Pancreas (tissue), 10 donors: Measurements from ENCODE around the gene FARP1. TPM values are rescaled to one million over a fixed set of nuclear protein-coding genes. Genes with fewer than 3 reads are reported as not detected.
A peak's percentile ranks its signal among the peaks of the same experiment; 100 is the strongest.

Experiments
- ATAC-seq, 4 donors: fragments of 200-7000 bp; cut with Tn5 transposase; one replicate each; pipeline versions ENCODE4 v1.8.0 to v1.9.1; 2020; ENCODE audit warnings: mild to moderate bottlenecking in 4 of 4, moderate library complexity in 4 of 4
- DNase-seq, 6 donors: peaks; one replicate each; pipeline ENCODE4 v3.0.0-alpha.2; 2020
- FAIRE-seq: peaks from 2 replicates; lab custom pipeline; 2012; peaks lifted over from hg19 to GRCh38; lab: Jason Lieb, UNC
- H3K27ac ChIP-seq, 4 donors: fragments of 200-600 bp; sonication (generic); 1 replicate in 3 of 4; 2 replicates in 1 of 4; pipeline versions ENCODE4 v1.5.0 to v1.8.0; 2020
- H3K27me3 ChIP-seq, 4 donors: fragments of 200-600 bp; one replicate each; pipeline ENCODE4 v1.8.0; 2021
- H3K36me3 ChIP-seq, 3 donors: fragments of 200-600 bp; sonication (generic) in 1 of 3; one replicate each; pipeline versions ENCODE4 v1.5.0 to v1.8.0; 2020 to 2021
- H3K4me1 ChIP-seq, 3 donors: fragments of 200-600 bp; one replicate each; pipeline ENCODE4 v1.8.0; 2021
- H3K4me3 ChIP-seq, 4 donors: fragments of 200-600 bp; sonication (generic) in 2 of 4; one replicate each; pipeline versions ENCODE4 v1.5.0 to v1.8.0; 2020 to 2021
- H3K9me3 ChIP-seq, 4 donors: fragments of 200-600 bp; one replicate each; pipeline ENCODE4 v1.8.0; 2021
- WGBS, 2 donors: extraction: QIAGEN DNeasy Blood & Tissue Kit; methylation state at CpG; one replicate each; pipeline ENCODE4 v1.1.7; 2013; 5-methylcytosine and 5-hydroxymethylcytosine counted together
- intact Hi-C, 3 donors: fragments of 100-400 bp; cut with DNase I; formaldehyde crosslinking; loops; one replicate each; pipeline versions ENCODE4 v1.11.1 to v1.14.2; 2022
- polyA plus RNA-seq, 2 donors: library from polyadenylated mRNA; stranded (reverse); fragments of 200-250 nt; gene quantifications; one replicate each; pipeline ENCODE4 v1.2.3, GENCODE V29; 2013
- total RNA-seq, 6 donors: library from RNA; stranded (reverse); fragmentation: NEBNext Ultra II Directional in 4 of 6; extraction: Animal tissue kit (Norgen Biotek cat#: 25700) in 4 of 6; gene quantifications; one replicate each; pipeline versions ENCODE4 v1.2.1 to v1.2.4, GENCODE V29; 2021 to 2023
- TF ChIP-seq, protein P1 (sequence below), 4 donors: fragments of 200-600 bp; sonication (generic) in 3 of 4; IDR thresholded peaks; one replicate each; pipeline versions ENCODE4 v1.5.0 to v1.8.0; 2021; ENCODE audit warnings: antibody characterized with exemption in 4 of 4
- donor health status: healthy with polysubstance abuse.
- donor health status: DM: no; HTN: no; CAD: no; lungs with moderate emphysema.
- donor health status: DM: no; HTN: no; CAD: no.
- donor health status: control.
- donor health status: control.
- donor health status: Bipolar disorder and iron deficiency.
- donor health status: DM: yes; HTN: yes; CAD: no.
- donor health status: DM: no; HTN: no; CAD: no.
- donor health status: DM: no; HTN: no; CAD: no.
- donor health status: DM: yes; HTN: yes; CAD: no.

Gene FARP1
- total and polyA plus RNA-seq, 8 donors, result 30.8 to 95.1 (median 56.0) TPM

DNA sequence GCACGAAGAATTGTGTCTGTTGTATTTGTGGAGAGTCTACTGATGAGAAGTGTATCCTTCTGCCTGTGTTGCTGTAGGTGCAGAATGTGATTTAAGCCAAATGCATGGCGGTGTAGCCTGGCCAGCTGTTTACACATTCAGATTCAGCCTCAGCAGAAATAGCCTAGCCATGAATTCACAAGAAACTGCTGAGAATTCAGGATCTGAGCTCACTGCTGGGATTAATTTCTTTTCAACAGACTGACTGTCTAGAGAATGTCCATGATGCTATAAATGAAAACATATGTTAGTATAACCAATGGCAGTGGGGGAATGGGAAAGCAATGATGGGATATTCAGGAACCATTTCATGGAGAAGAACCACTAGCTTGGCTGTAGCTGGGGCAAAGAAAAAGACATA lies 111.6 kb downstream of the FARP1 start:
- WGBS, 2 donors, result 86 to 91% methylated on average over 2 of the region's 2 CpGs
- no peak for FAIRE-seq
- DNase-seq, result no peak
- Histone ChIP-seq H3K4me3 (no peak overlapping the region), H3K4me1 (peaks cover 6 to 11% (median 7%) of the 10 kb centered on the region in 3 donors), H3K36me3 (no peaks in the 10 kb centered on the region), H3K9me3 (no peaks in the 10 kb centered on the region), H3K27ac (no peak overlapping the region), H3K27me3 (no peaks in the 10 kb centered on the region)
- TF ChIP-seq, protein P1, sequence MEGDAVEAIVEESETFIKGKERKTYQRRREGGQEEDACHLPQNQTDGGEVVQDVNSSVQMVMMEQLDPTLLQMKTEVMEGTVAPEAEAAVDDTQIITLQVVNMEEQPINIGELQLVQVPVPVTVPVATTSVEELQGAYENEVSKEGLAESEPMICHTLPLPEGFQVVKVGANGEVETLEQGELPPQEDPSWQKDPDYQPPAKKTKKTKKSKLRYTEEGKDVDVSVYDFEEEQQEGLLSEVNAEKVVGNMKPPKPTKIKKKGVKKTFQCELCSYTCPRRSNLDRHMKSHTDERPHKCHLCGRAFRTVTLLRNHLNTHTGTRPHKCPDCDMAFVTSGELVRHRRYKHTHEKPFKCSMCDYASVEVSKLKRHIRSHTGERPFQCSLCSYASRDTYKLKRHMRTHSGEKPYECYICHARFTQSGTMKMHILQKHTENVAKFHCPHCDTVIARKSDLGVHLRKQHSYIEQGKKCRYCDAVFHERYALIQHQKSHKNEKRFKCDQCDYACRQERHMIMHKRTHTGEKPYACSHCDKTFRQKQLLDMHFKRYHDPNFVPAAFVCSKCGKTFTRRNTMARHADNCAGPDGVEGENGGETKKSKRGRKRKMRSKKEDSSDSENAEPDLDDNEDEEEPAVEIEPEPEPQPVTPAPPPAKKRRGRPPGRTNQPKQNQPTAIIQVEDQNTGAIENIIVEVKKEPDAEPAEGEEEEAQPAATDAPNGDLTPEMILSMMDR (IDR thresholded peaks at IDR 0.05), result no peak
- intact Hi-C loops, result no loop called here
- ATAC-seq, result no peak

DNA sequence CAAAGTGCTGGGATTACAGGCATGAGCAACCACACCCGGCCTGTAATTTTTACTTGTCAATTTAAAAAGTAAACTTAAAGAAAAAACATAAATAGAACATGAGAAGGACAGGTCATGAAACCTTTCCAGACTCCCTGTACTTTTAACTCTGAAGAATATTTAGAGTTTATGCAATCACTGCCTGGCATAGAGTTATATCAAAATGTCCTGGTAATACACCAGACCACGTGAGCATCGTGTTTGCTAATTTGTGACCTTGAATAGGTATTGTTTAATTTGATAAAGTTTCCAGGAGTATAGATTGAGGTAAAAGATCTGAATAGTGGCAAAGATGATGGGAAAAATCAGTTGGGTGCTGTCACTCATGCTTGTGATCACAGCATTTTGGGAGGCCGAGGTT lies 115.3 kb downstream of the FARP1 start:
- WGBS, 2 donors, result 35 to 48% methylated on average over 4 of the region's 4 CpGs
- no peaks in the 10 kb centered on the region for H3K27me3 ChIP-seq
- H3K36me3 ChIP-seq, result no peaks in the 10 kb centered on the region
- peak in 3 of 4 donors; percentile 50 to 73 (median 54) for ATAC-seq
- no peak for FAIRE-seq
- no peak overlapping the region for H3K4me3 ChIP-seq
- no peaks in the 10 kb centered on the region for H3K9me3 ChIP-seq
- H3K4me1 ChIP-seq, result peaks cover 4 to 7% (median 7%) of the 10 kb centered on the region in 3 donors
- intact Hi-C loops, result no loop called here
- TF ChIP-seq, protein P1 (IDR thresholded peaks at IDR 0.05), result no peak
- H3K27ac ChIP-seq, result no peak overlapping the region
- DNase-seq, result no peak

DNA sequence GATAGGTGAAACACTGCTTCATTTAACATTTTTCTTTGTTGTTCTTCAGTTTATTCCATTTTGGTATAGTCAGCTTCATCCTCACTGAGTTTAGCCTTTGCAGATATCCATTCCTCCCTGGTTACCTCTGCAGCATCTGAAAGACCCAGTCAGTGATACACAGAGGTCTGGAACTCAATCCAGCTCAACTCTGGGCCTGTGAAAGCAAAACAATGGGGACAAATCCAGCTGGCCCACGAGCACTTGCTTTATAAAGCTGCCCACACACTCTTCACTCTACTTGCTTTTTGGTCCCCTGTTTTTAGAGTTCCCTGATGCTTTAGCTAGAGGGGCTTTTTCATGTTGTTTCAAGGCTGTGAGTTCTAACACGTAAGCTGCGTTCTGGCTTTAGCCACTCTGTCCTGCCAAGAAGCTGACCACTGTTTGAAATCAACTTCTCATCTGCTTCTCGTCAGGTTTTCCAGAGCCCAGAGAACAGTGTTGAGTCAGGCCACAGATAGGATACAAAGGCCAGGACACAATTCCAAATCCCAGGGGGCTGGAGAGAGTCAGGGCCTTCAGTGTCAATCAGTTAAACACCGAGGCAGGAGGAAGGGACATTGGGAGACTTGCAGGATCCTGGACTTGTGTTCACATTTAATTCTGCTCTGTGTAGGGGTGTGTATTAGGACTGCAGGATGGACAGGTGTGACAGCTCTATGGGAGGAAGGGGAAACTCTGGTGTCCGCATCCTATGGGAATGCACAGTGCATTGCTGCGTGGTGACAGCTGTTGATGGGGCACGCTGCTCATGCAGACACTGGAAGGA lies 117.7 kb downstream of the FARP1 start:
- no peak overlapping the region for H3K4me3 ChIP-seq
- peaks cover 8 to 15% (median 8%) of the 10 kb centered on the region in 3 donors for H3K4me1 ChIP-seq
- no peaks in the 10 kb centered on the region for H3K27me3 ChIP-seq
- WGBS, 2 donors, result 73 to 74% methylated on average over 8 of the region's 8 CpGs
- intact Hi-C loops, result no loop called here
- no peak overlapping the region for H3K27ac ChIP-seq
- ATAC-seq (peak in 1 of 4 donors; percentile 7), DNase-seq (no peak), FAIRE-seq (no peak)
- no peaks in the 10 kb centered on the region for H3K9me3 ChIP-seq
- no peaks in the 10 kb centered on the region for H3K36me3 ChIP-seq
- TF ChIP-seq, protein P1 (IDR thresholded peaks at IDR 0.05), result no peak

DNA sequence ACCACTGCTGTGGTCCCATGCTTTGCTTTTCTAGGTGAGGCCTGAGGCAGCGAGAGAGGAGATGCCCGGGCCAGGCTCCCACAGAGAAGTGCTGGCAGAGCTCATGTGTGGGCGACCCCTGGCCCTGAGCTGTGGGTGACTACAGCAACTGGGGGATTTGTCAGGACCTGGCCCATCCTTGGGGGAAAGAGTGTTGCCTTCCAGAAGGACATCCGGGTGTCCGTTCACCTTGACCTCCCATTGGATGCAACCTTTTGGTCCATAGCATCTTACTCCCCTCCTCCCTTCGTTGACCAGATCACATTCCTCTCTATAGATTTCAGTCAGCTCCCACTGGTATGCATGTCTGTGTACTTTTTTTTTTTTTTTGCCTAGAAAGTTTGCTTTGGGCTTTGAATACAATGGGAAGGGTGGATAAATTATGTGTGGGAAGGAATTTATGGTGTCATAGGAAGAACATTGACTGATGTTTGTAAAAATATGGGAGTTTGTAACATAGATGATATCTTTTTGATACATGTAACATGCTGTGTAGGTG lies 118.3 kb downstream of the FARP1 start:
- Histone ChIP-seq H3K36me3 (no peaks in the 10 kb centered on the region), H3K27ac (no peak overlapping the region), H3K4me1 (peaks cover 15 to 22% (median 15%) of the 10 kb centered on the region in 3 donors), H3K27me3 (no peaks in the 10 kb centered on the region), H3K9me3 (no peaks in the 10 kb centered on the region), H3K4me3 (no peak overlapping the region)
- 90 to 93% methylated on average over 6 of the region's 6 CpGs for WGBS, 2 donors
- DNase-seq, result no peak
- TF ChIP-seq, protein P1 (IDR thresholded peaks at IDR 0.05), result no peak
- ATAC-seq, result no peak
- intact Hi-C loops, result no loop called here
- no peak for FAIRE-seq

DNA sequence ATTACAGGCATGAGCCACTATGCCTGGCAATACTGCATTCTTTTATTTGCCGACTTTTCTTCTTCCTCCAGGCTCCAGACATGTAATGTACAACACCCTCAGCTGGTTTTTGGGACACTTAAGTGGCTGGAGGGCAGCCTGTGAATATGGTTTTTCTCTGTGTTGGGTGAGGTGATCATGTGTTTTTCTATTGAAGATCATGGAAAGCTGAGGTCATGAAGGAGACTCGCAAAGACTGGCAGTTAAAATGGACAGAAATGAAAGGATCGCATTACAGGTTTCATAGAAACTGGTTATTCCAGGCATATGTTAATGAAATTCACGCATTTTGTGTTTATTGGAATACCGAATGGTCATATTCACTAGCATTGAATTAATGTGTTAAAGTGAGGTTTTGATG lies 119.4 kb downstream of the FARP1 start:
- DNase-seq (no peak), ATAC-seq (no peak), FAIRE-seq (no peak)
- TF ChIP-seq, protein P1 (IDR thresholded peaks at IDR 0.05), result no peak
- H3K4me1 ChIP-seq, result peaks cover 24 to 25% (median 25%) of the 10 kb centered on the region in 3 donors
- H3K4me3 ChIP-seq, result no peak overlapping the region
- no peaks in the 10 kb centered on the region for H3K27me3 ChIP-seq
- H3K9me3 ChIP-seq, result no peaks in the 10 kb centered on the region
- 87 to 88% methylated on average over 5 of the region's 5 CpGs for WGBS, 2 donors
- intact Hi-C loops, result no loop called here
- no peaks in the 10 kb centered on the region for H3K36me3 ChIP-seq
- peak overlapping the region in 1 of 4 donors; percentile 3 for H3K27ac ChIP-seq
